DND-41 (cell line): ENCODE measurements around the gene NUP214.

Experiments
- ATAC-seq: fragments of 200-7000 bp; cut with Tn5 transposase; 3 replicates; pipeline ENCODE4 v1.9.1; 2021; ENCODE audit warnings: low read depth; ENCODE audit not compliant: insufficient read depth
- DNase-seq: peaks from one replicate; pipeline ENCODE4 v3.0.0-alpha.2; 2020
- H2AFZ ChIP-seq: 2 replicates; pipeline ENCODE4 v1.6.0; 2012; ENCODE audit warnings: low read depth, low read length
- H3K27ac ChIP-seq: 2 replicates; pipeline ENCODE4 v1.5.1; 2012; ENCODE audit warnings: low read length, inconsistent platforms
- H3K27me3 ChIP-seq: fragments of 200-600 bp; sonication (generic); 2 replicates; pipeline ENCODE4 v1.6.0; 2012; ENCODE audit warnings: low read length, mild to moderate bottlenecking, inconsistent platforms; ENCODE audit not compliant: insufficient read depth, poor library complexity
- H3K36me3 ChIP-seq: 2 replicates; pipeline ENCODE4 v1.5.1; 2012; ENCODE audit warnings: low read length, inconsistent platforms; ENCODE audit not compliant: insufficient read depth
- H3K4me1 ChIP-seq: 2 replicates; pipeline ENCODE4 v1.5.1; 2012; ENCODE audit warnings: mild to moderate bottlenecking, low read length; ENCODE audit not compliant: insufficient read depth
- H3K4me2 ChIP-seq: 2 replicates; pipeline ENCODE4 v1.6.0; 2012; ENCODE audit warnings: mild to moderate bottlenecking, moderate library complexity, low read length, inconsistent platforms; ENCODE audit not compliant: insufficient read depth
- H3K4me3 ChIP-seq, 2 experiments: fragments of 200-600 bp in 1 of 2; shearing (Covaris generic) in 1 of 2; 2 replicates each; pipeline ENCODE4 v1.5.1; 2012 to 2016; ENCODE audit warnings: inconsistent platforms in 2 of 2, low read length in 2 of 2, mild to moderate bottlenecking in 2 of 2, low read depth in 1 of 2, moderate library complexity in 1 of 2
- H3K79me2 ChIP-seq: 2 replicates; pipeline ENCODE4 v1.6.0; 2012; ENCODE audit warnings: low read length, inconsistent platforms; ENCODE audit not compliant: insufficient read depth
- H3K9ac ChIP-seq: 2 replicates; pipeline ENCODE4 v1.6.0; 2012; ENCODE audit warnings: low read depth, mild to moderate bottlenecking, inconsistent platforms, low read length, moderate library complexity
- H3K9me3 ChIP-seq: 2 replicates; pipeline ENCODE4 v1.5.1; 2012; ENCODE audit warnings: low read length, moderate library complexity, mild to moderate bottlenecking, inconsistent platforms; ENCODE audit not compliant: insufficient read depth, severe bottlenecking
- H4K20me1 ChIP-seq: 2 replicates; pipeline ENCODE4 v1.6.0; 2012; ENCODE audit warnings: low read length; ENCODE audit not compliant: insufficient read depth
- CTCF ChIP-seq: IDR thresholded peaks from 2 replicates; pipeline ENCODE4 v1.5.1; 2012; ENCODE audit warnings: borderline replicate concordance, low read length, moderate library complexity, mild to moderate bottlenecking; ENCODE audit not compliant: poor library complexity, severe bottlenecking; ENCODE audit errors: extremely low read depth
- EZH2 ChIP-seq: IDR thresholded peaks from 3 replicates; pipeline ENCODE4 v1.6.1; 2012; ENCODE audit warnings: borderline replicate concordance, low read depth, mild to moderate bottlenecking, moderate library complexity, low read length, inconsistent platforms; ENCODE audit not compliant: severe bottlenecking

The NUP214 gene

GRCh38 chr9:131214876-131215275 lies 89.5 kb downstream of the NUP214 start:
- no peaks in the 10 kb centered on the region for H3K9me3 ChIP-seq
- H3K4me2 ChIP-seq, result no peak overlapping the region
- no peak overlapping the region for H3K27ac ChIP-seq
- DNase-seq (no peak), ATAC-seq (no peak)
- TF ChIP-seq CTCF, result no peak
- TF ChIP-seq EZH2, result no peak
- H4K20me1 ChIP-seq, result no peaks in the 10 kb centered on the region
- no peak overlapping the region for H3K4me3 ChIP-seq
- H3K9ac ChIP-seq, result no peak overlapping the region
- H3K36me3 ChIP-seq, result peaks cover 57% of the 10 kb centered on the region; the same call in 1 of the 2 replicates
- no peaks in the 10 kb centered on the region for H3K27me3 ChIP-seq
- H3K79me2 ChIP-seq, result no peaks in the 10 kb centered on the region
- H3K4me1 ChIP-seq, result no peaks in the 10 kb centered on the region
- no peak overlapping the region for H2AFZ ChIP-seq

GRCh38 chr9:131216806-131217205 lies 91.4 kb downstream of the NUP214 start:
- no peaks in the 10 kb centered on the region for H3K9me3 ChIP-seq
- H3K4me3 ChIP-seq, result no peak overlapping the region
- H3K4me1 ChIP-seq, result no peaks in the 10 kb centered on the region
- H3K9ac ChIP-seq, result no peak overlapping the region
- DNase-seq (no peak), ATAC-seq (no peak)
- no peaks in the 10 kb centered on the region for H3K27me3 ChIP-seq
- peaks cover 47% of the 10 kb centered on the region; the same call in 1 of the 2 replicates for H3K36me3 ChIP-seq
- H3K79me2 ChIP-seq, result no peaks in the 10 kb centered on the region
- TF ChIP-seq EZH2 (no peak), CTCF (no peak)
- no peak overlapping the region for H3K4me2 ChIP-seq
- no peaks in the 10 kb centered on the region for H4K20me1 ChIP-seq
- no peak overlapping the region for H2AFZ ChIP-seq
- no peak overlapping the region for H3K27ac ChIP-seq

GRCh38 chr9:131217331-131218031 lies 92.1 kb downstream of the NUP214 start:
- no peak for ATAC-seq
- no peak for DNase-seq
- no peak overlapping the region for H3K9ac ChIP-seq
- H3K27me3 ChIP-seq, result no peaks in the 10 kb centered on the region
- H2AFZ ChIP-seq, result no peak overlapping the region
- H3K4me1 ChIP-seq, result no peaks in the 10 kb centered on the region
- no peak overlapping the region for H3K4me2 ChIP-seq
- H3K27ac ChIP-seq, result no peak overlapping the region
- no peaks in the 10 kb centered on the region for H4K20me1 ChIP-seq
- H3K79me2 ChIP-seq, result no peaks in the 10 kb centered on the region
- no peaks in the 10 kb centered on the region for H3K9me3 ChIP-seq
- no peak for TF ChIP-seq EZH2
- no peak for TF ChIP-seq CTCF
- H3K36me3 ChIP-seq, result peaks cover 41% of the 10 kb centered on the region; the same call in 1 of the 2 replicates
- no peak overlapping the region for H3K4me3 ChIP-seq
